CD1c-positive myeloid dendritic cell (primary cell): Measurements from ENCODE around the gene MBOAT2.

Source experiments
- DNase-seq: peaks from one replicate; pipeline ENCODE4 v3.0.0-alpha.2; 2016; ENCODE audit errors: extremely low spot score

Gene MBOAT2

DNA sequence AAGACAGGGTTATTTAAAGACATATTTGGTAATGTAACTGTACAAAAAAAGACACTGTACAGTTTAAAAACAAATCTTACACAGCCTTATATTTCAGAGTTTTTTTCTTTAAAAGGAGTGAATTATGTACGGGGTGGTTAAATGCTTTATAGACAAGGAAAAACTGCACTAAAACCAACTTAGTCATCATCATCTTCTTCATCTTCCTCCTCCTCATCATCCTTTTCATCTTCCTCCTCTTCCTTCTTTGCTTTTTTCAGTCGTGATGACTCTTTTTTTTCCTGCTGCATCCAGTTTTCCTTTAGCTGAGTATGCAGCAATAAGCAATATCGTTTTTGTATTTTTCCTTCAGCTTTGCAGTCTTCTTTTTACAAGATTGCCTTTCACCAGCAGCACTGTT is 14.6 kb upstream of the MBOAT2 start:
- no peak for DNase-seq

DNA sequence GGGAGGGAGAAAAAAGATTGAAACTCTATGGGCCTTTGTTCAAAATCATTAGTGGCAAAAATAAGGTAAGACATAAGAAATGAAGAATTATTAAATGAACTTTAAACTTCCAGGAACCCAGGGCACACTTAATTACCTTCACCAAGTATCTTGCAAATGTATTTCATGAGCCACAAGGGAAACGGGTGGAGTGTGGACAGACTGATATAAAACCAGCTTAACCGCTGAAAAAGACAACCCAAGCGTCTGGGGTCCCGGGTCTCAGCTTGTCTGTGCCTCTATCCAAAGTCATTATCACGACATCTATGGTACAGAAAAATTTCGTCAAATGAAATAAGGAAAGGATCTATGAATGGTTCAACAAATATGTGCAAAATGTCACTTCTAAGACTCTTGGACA is 13.9 kb upstream of the MBOAT2 start:
- no peak for DNase-seq

DNA sequence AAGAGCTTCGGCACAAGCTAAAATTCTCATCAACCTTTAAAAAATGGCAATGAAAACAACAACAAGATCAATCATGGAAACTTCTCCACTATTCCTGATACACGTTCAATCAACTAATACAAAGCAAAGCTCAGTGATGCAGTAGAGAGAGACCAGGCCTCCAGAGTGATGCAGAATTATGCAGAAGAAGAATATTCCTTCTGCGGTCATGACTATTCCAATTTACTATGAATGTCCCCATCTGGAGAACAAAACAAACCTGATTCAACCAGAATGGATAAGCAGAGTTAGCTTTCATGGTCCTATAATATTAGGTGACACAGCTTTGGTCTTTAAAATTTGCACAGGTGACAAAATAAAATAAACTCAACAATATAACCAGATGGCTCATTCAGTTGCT is 12.5 kb upstream of the MBOAT2 start:
- no peak for DNase-seq

DNA sequence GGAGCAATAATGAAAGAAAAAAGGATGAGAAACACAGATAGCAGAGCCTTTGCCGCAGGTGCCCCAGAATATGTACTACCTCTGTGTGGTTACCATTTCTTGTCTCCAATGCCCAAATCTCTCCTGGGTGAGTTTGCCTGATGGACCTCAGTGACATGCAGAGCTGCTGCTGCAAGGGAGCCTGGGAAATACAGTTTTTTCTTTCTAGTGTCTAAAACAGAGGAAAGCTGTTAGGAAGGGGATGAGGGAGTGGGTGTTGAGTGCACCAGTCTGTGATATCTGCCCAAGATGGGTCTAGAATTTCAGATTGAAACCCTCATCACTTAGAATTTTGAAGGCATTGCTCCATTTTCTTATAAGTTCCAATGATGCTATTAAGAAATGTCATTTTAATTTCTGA is 9.9 kb upstream of the MBOAT2 start:
- no peak for DNase-seq

DNA sequence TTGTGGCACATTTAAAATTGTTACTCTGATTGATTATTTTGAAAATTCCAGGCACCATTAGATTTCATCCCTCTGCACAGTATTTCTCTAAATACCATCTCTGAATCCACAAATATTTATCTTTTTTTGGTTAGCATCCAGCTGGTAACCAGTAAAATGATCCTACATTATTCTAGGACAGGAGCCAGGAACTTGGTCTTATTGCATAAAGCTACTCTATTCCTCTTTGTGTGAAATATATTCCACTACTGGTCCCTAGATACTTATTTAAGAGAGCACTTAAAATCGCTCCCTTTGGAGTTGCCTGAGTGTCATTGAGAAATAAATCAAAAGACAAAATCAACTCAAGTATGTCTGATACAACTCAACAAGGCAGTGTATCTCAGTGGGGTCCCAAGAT is 7.4 kb upstream of the MBOAT2 start:
- DNase-seq: no peak

DNA sequence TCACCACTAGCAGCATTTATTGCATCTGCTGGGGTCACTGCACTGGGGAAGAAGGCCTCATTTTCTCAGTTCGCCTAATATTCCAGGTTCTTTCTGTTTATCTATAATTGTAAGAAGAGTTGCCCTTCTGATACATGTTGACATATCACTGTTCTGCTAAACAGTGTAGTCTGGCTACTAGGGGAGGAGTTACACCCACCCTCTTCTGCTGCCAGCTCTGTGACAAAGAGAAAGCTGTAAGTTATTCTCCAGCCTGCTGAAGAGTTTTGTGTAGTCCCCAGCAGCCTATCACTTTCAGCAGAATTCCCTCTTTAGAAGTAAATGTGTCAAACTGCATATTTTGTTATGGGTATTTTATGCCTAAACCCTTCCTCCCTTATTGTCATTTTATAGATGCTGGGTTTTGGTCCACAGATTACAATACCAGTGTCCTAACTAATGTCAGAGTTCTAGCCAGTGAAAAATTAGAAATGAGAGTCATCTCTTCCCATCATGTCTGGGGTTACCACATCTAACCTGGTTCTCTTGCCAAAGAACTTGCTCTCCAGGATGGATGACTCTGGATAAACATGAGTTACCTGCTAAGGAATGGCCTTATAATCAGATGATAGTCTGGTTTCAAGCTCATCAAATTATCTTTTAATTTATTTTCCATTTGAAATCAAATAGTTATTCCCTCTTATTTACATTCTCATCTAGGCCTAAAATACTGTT is 5.6 kb upstream of the MBOAT2 start:
- DNase-seq: no peak

DNA sequence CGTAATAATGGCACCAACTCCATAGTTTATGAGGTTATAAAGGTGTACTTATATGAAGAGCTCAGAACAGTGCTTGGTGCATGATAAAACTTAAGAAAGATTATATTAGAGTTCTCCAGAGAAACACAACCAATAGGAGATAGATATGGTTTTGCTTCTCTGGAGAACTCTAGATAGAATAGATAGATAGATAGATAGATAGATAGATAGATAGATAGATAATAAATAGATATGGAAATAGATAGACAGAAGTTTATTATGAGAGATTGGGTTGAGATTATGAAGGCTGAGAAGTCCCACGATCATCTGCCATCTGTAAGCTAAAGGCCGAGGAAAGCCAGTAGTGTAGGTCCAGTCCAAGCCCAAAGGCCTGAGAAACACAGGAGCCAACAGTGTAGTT is 2.9 kb upstream of the MBOAT2 start:
- no peak for DNase-seq

DNA sequence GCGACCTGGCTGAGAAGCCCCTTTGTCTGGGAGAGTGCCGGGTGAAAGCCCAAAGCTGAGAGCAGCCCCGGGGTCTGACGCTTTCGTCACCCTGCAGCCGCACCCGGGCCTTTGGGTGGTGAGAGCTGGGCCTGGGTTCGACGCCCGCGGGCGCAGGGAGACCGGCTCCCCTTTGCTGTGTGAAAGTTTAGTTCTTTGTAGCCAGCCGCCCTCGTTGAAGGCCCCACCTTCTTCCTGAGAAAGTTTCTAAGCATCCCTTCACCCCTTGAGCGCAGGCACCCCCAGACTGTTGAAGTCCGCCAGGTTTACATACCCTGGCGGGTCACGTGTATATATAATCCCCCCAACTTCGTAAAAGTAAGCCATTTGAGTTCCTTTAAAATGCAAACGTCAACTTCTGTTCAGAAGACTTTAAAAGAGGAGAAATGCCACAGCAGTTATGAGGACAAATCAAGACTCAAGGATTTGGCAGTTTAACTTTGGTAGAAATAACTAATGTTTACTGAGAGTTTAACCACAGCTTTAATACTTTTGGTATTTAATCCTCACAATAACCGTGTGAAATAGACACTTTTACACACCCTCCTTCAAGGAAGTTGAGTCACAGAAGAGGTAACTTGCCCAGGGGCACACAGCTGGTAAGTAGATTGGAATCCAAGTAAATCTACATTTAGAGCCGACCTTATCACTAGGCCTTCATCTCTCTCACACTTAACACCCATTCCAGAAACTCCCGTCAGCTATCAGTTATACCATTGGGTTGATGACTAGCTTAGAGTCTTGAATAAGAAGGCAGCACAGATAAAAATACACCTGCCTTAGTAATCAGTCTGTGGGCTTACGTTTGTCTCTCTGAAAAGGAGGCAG is 1.1 kb upstream of the MBOAT2 start:
- DNase-seq: no peak

DNA sequence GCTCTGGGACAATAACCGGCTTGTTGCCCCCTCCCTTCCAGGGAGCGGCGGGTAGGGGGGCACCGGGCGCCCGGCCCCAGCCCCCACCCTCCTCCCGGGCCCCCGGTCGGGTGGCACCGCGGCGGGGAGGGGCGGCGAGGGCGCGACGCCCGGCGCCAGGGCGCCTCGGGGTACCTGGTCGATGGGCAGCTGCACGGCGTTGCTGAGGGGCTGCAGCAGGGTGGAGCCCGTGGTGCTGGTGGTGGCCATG is 193 bp downstream of the MBOAT2 start:
- no peak for DNase-seq

DNA sequence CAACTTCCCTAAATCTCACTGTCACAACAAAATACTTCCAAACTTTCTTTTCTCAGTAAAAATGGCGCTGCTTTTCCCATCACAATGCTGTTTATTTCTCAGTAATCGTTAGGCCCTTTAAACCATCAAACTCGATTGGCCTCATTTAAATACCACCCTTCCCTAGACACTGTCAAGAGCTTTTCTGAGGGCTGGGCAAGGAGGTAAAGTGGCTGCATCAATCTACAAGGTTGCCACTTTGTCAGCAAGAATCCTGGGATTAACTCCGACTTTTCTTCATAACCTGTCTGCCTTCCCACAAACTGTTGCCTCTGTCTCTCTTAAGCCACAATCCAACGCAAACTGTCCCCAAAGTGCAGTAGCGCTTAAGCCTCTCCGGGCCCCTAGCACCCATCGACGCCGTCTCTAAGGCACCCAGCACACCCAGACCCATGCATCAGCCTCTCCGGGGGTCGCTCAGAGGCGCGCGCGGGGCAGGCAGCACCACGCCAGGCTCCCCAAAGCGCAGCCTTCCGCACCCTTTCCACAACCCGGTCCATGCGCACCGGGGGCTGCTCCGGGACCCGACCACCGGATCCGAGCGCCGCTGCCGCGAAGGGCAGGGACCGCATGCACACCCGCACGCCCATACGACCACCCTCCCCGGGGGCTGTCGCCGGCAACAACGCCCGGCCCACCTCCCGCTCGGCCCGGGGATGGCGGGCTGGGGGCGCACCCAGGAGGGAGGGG is 683 bp downstream of the MBOAT2 start:
- DNase-seq: no peak

DNA sequence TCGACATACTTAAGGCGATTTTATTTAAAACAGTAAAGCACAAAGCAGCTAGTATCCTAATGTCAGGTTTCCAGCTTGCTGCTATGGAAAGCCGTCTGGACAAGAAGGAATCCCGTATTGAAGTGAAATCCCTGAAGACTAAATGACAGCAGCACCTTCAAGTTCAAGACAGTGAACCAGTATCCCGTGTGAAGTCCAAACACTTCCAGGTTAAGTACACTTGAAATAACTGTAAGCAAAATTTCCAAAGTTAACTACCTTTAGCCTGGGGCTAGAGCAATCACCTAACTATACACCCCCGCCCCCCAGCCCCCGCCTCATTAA is 1.2 kb downstream of the MBOAT2 start:
- no peak for DNase-seq

DNA sequence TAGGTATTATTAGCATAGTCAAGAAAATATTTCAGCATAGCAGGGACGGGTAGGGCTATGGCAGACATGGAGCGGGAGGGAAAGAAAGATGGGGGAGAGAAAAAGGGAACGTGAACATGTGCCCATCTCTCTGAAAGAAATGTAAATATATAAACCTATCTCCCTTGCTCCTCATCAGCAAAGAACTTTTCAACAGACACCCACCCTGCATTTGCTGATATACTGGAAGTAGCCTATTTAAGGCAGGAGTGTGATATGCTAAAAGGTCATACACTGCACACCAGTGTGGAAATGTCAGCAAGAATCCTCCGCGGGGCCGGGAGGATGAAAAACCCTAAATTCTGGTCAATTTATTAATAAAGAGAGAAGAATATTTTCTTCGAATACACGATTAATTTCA is 1.7 kb downstream of the MBOAT2 start:
- DNase-seq: no peak

DNA sequence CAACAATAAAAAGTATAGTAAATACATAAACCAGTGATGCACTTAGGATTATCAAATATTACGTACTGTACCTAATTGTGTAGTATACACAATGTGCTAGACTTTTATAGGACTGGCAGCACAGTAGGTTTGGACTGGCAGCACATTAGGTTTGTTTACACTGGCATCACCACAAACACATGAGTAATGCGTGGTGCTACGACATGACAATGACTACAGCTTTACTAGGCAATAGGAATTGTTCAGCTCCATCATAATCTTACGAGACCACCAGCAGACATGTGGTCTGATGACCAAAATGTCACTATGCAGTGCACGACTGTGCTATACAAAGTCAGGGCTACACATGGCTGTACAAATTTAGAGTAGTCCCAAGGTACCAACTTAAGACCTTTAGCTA is 2.3 kb downstream of the MBOAT2 start:
- DNase-seq: no peak

DNA sequence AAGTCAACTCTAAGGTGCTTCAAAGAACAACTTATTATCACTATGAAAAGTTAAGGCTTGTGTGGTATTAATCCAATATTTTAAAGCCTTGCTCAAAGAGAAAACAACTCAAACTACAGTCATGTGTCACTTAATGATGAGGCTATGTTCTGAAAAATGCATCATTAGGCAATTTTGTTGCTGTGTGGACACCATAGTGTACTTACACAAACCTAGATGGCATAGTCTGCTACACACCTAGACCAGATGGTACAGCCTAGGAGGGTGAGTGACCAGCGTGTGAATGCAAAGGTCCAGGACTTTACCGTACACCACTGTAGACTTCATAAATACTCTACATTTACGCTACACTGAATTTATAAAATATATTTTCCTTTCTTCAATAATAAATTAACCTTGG is 3.0 kb downstream of the MBOAT2 start:
- DNase-seq: no peak

DNA sequence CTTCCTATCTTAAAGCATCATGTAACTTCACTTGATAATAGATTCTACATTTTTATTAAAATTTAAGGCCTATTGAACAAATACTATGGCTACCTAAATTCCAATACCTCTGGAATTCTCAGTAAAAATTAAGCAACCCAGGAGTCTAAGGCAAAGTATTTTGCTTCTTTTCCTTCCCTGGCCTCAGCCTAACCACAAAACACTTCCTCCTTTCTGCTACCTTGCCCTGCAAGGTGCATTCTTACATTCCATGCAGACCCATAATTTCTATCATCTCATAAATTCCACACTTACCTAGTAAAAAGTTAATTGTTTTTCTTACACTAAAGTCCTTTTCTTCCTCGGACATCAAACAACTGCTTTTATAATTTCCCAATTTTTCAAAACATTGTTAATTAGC is 3.7 kb downstream of the MBOAT2 start:
- DNase-seq: no peak

DNA sequence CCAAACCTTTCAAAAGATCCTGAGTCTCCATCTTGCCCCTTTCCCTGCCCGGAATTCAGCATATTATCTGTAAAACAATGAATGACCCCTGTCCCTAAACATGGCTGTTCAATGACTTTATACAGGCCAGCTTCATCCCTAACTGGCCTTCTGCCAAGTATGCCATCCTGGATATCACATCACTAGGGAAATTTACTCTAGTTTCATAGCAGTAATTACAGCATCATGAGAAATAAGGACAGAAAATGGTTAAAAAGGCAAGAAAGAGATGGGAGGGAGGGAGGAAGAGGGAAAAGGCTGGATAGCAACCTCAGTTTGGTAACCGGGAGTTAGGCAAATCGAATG is 4.4 kb downstream of the MBOAT2 start:
- no peak for DNase-seq

DNA sequence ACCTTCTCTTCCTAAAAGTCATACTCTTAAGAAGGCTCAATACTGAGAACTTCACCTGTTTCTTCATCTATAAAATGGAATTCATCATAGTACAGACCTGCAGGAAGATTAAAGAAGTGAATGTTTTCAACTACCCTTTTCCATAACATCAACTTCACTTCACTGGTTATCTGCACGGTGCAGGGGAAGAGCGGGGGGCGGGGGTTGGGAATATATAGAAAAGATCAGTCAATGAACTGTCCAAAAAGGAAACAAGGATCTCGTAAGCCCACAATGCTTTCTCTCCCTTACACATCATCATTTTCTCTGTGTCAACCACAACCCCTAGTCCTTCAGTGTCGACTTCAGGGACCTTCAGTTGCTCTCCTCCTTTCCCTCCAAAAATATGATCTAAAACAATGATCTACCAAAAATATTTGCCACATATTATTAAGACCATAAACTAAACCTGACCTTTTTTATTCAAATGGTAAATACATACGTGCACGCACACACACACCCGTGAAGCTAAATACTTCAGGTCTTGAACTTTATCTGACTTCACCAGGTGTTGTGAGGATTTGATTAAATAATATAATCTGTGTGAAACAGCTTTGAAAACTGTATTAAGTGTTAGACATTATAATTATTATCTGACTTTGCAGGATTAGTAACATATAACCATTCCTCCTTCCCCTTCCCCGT is 4.9 kb downstream of the MBOAT2 start:
- no peak for DNase-seq

DNA sequence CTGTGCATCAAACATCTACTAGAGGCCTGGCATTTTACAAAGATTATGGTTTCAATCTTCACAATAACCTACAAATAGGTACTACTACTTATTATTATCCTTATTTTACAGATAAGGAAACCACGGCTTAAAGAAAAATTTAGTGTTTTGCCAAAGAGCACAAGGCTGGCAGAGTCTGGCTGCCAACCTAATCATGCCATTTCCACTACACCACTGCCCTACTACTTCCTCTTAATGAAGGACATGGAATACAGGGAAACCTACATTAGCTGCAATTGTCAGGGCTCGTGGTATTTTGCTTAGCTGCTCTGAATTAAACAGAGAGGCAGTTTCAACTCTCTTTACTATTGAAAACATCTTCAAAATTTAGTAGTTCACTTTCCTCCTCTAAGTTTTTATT is 5.9 kb downstream of the MBOAT2 start:
- peak; percentile 13 for DNase-seq

DNA sequence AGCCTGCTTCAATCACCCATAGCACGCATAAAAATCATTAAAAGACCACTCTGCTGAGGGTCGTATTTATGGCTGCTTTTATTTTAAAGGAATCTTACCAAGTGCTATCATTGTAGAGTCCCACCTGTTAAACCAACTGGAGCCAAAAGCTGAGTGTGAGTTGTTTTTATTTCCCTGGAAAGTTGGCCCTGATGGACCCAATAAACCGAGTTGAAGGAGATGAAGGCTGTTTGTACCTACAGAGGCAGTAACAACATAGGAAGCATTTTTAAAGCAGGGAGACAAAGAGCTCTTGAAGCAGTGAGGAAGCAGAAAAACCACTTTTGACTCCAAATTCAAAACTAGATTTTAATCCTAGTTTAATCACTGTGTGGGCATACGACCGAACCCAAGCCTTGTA is 6.4 kb downstream of the MBOAT2 start:
- no peak for DNase-seq

DNA sequence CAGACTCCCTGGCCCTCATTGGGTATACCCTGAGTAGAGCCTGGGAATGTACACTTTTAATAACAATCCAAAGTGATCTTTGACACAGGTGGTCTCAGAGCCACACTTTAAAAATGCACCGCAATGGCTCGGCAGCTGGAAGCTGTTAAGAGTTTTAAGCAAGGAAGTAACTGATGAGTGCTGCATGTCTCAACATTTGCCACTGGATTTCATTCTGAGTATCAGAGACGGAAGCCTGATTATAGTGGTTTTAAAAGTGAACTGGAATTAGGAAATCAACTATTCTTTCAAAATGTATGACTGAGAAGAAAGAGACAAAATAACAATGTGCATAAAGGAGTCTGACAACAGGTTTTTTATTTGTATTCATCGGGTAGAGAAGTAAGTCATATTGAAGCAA is 7.5 kb downstream of the MBOAT2 start:
- no peak for DNase-seq

DNA sequence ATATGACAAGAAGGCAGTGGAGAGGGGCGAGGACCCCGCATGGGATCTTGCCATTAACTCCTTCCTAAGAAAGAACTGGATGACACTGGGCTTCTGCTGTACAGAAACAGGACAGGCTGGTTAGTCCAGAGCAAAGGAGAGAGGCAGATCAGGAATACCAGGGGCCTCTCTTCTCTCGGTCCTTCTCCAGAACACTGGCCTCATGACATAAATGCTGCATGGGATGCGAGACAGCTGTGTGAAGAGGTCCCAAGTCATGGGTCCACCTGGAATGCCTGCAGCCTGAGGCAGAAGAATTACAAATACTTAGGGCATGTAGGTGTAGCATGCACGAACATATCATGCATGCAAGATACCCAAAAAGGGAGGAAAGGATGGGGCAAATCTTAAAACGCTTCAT is 9.1 kb downstream of the MBOAT2 start:
- DNase-seq: no peak

DNA sequence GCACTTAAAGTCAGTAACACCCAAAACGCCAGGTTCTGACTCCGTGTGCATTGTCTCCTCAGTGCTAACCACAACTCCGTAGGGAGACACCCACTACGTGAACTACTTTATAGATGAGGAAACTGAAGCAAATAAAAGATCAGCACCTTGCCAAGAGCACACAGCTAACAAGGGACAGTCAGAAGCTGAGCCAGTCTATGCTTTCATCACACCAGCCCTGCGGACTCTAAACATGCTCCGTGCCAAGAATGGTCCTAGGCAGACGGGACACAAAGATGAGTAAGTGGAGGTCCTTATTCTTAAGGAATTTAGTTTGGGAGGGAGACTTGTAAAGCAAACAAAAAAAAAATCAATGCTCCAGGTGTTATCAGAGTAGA is 9.6 kb downstream of the MBOAT2 start:
- DNase-seq: no peak
